NCI-H1048 (cell line): ENCODE data around the gene LIPE.
"Not testable (repeated sequence)": the region's sequence is repeated elsewhere in the genome, so short reads cannot be mapped to it uniquely, and the experiment has no call there.

Experiments used
- DNase-seq: peaks from one replicate; lab custom pipeline; 2025; lab: John Stamatoyannopoulos, UW

The LIPE gene

GRCh38 chr19:42427313-42427712, at the start of gene LIPE:
Gene LIPE (minus strand): TSS chr19:42427388. CDS start chr19:42427149, 239 bp downstream.
- DNase-seq = no peak

- DNase-seq = no peak
These were observed 48.2 kb upstream of the LIPE start for GRCh38 chr19:42475366-42475765.

- DNase-seq = no peak
These were observed 47.6 kb upstream of the LIPE start for GRCh38 chr19:42474743-42475142.

GRCh38 chr19:42473686-42474085, 46.5 kb upstream of the LIPE start:
- DNase-seq = no peak

- no peak for DNase-seq
These were observed 45.4 kb upstream of the LIPE start for GRCh38 chr19:42472402-42473147.

- no peak for DNase-seq
These were observed 44.5 kb upstream of the LIPE start for GRCh38 chr19:42471554-42472249.

- no peak for DNase-seq
These were observed 42.4 kb upstream of the LIPE start for GRCh38 chr19:42469311-42470235.

GRCh38 chr19:42468273-42468796, 41.1 kb upstream of the LIPE start:
- DNase-seq = no peak

GRCh38 chr19:42467183-42467760, 40.1 kb upstream of the LIPE start:
- no peak for DNase-seq

- DNase-seq = no peak
These were observed 39.5 kb upstream of the LIPE start for GRCh38 chr19:42466521-42467182.

GRCh38 chr19:42465827-42466280, 38.7 kb upstream of the LIPE start:
- no peak for DNase-seq

- DNase-seq = no peak
These were observed 34.6 kb upstream of the LIPE start for GRCh38 chr19:42461700-42462324.

GRCh38 chr19:42461231-42461630, 34.0 kb upstream of the LIPE start:
- not testable (repeated sequence) for DNase-seq

- DNase-seq = no peak
These were observed 32.7 kb upstream of the LIPE start for GRCh38 chr19:42459926-42460325.

GRCh38 chr19:42455621-42456081, 28.5 kb upstream of the LIPE start:
- DNase-seq = no peak

- DNase-seq = no peak
These were observed 27.9 kb upstream of the LIPE start for GRCh38 chr19:42455086-42455485.

- DNase-seq = no peak
These were observed 25.4 kb upstream of the LIPE start for GRCh38 chr19:42452590-42452989.

- DNase-seq = peak; percentile 69
These were observed 23.2 kb upstream of the LIPE start for GRCh38 chr19:42450314-42450934.

- DNase-seq = not testable (repeated sequence)
These were observed 21.1 kb upstream of the LIPE start for GRCh38 chr19:42448306-42448705.

GRCh38 chr19:42445948-42446347, 18.8 kb upstream of the LIPE start:
- DNase-seq = no peak
